Measurements from ENCODE around the gene IFRD1. TPM values are rescaled to one million over a fixed set of nuclear protein-coding genes. Genes with fewer than 3 reads are reported as not detected.

The IFRD1 gene
- total RNA-seq, 4 donors from 2014 or later = 36.9 to 51.5 (median 48.0) TPM

- peaks cover 0 to 7% (median 4%) of the 10 kb centered on the region in 4 donors for H3K4me1 ChIP-seq
- H3K9me3 ChIP-seq = no peaks in the 10 kb centered on the region
- H3K36me3 ChIP-seq = no peaks in the 10 kb centered on the region
- intact Hi-C loops (cut with DNase I) = no loop called here
- no peak overlapping the region for H3K4me3 ChIP-seq
- H3K27me3 ChIP-seq = no peaks in the 10 kb centered on the region
- DNase-seq (ENCODE audit: extremely low spot score) = no peak
- WGBS = 92% methylated on average over 1 of the region's 1 CpG
- H3K27ac ChIP-seq (replicated peaks in 1 of 4) = no peak overlapping the region
- no peak for TF ChIP-seq CTCF (IDR thresholded peaks at IDR 0.05)
- TF ChIP-seq POLR2A (IDR thresholded peaks at IDR 0.05; ENCODE audit: low read depth) = no peak
- no peak for TF ChIP-seq EP300 (IDR thresholded peaks at IDR 0.05)
- TF ChIP-seq POLR2AphosphoS5 (IDR thresholded peaks at IDR 0.05) = no peak
Observed at GRCh38 chr7:112437072-112437471, 13.2 kb upstream of the IFRD1 start.

DNA sequence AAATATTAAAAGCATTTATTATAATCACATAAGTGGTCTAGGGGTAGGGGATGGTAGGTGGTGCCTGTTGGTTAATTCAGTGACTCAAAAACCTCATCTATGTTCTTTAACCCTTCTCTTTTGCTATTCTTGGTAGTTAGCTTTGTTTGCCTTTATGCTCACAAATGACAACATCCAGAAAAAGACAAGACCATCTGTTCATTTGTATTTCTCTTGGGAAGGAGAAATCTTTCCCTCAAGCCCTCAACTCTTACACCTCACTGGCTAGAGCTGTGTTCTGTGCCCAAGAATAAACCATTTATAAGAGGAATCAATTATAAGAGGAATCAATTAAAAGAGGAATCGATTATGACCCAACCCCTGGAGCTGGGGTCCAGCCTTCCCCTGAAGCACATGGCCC, 10.8 kb upstream of the IFRD1 start:
- WGBS = 94% methylated on average over 1 of the region's 1 CpG
- intact Hi-C loops (cut with DNase I) = no loop called here

GRCh38 chr7:112442210-112442609, 8.1 kb upstream of the IFRD1 start:
- no peak for DNase-seq (ENCODE audit: extremely low spot score)
- WGBS = 100% methylated on average over 2 of the region's 2 CpGs
- Histone ChIP-seq H3K27ac (replicated peaks in 1 of 4) (no peak overlapping the region), H3K36me3 (no peaks in the 10 kb centered on the region), H3K4me1 (peaks cover 0 to 7% (median 2%) of the 10 kb centered on the region in 4 donors), H3K4me3 (no peak overlapping the region), H3K27me3 (no peaks in the 10 kb centered on the region), H3K9me3 (no peaks in the 10 kb centered on the region)
- TF ChIP-seq POLR2AphosphoS5 (IDR thresholded peaks at IDR 0.05) = no peak
- TF ChIP-seq CTCF (IDR thresholded peaks at IDR 0.05) = no peak
- no peak for TF ChIP-seq POLR2A (IDR thresholded peaks at IDR 0.05; ENCODE audit: low read depth)
- TF ChIP-seq EP300 (IDR thresholded peaks at IDR 0.05) = no peak
- intact Hi-C loops (cut with DNase I) = no loop called here

More for the DNA sequence above, 10.8 kb upstream of the IFRD1 start:
- Histone ChIP-seq H3K4me3 (no peak overlapping the region), H3K36me3 (no peaks in the 10 kb centered on the region), H3K9me3 (no peaks in the 10 kb centered on the region), H3K27me3 (no peaks in the 10 kb centered on the region), H3K27ac (replicated peaks in 1 of 4) (no peak overlapping the region), H3K4me1 (peaks cover 0 to 7% (median 4%) of the 10 kb centered on the region in 4 donors)
- no peak for TF ChIP-seq CTCF (IDR thresholded peaks at IDR 0.05)
- TF ChIP-seq POLR2A (IDR thresholded peaks at IDR 0.05; ENCODE audit: low read depth) = no peak
- no peak for TF ChIP-seq POLR2AphosphoS5 (IDR thresholded peaks at IDR 0.05)
- TF ChIP-seq EP300 (IDR thresholded peaks at IDR 0.05) = no peak
- DNase-seq (ENCODE audit: extremely low spot score) = no peak

GRCh38 chr7:112444505-112444904, 5.8 kb upstream of the IFRD1 start:
- H3K27me3 ChIP-seq = no peaks in the 10 kb centered on the region

More at GRCh38 chr7:112444505-112444904, 5.8 kb upstream of the IFRD1 start:
- TF ChIP-seq POLR2AphosphoS5 (IDR thresholded peaks at IDR 0.05) = no peak
- no peak for TF ChIP-seq EP300 (IDR thresholded peaks at IDR 0.05)
- no peak for TF ChIP-seq POLR2A (IDR thresholded peaks at IDR 0.05; ENCODE audit: low read depth)
- TF ChIP-seq CTCF (IDR thresholded peaks at IDR 0.05) = no peak
- H3K4me3 ChIP-seq = no peak overlapping the region
- no peaks in the 10 kb centered on the region for H3K36me3 ChIP-seq
- H3K9me3 ChIP-seq = no peaks in the 10 kb centered on the region
- intact Hi-C loops (cut with DNase I) = no loop called here
- WGBS = 95% methylated on average over 3 of the region's 3 CpGs
- no peak overlapping the region for H3K27ac ChIP-seq (replicated peaks in 1 of 4)
- DNase-seq (ENCODE audit: extremely low spot score) = no peak
- H3K4me1 ChIP-seq = peaks cover 5 to 13% (median 6%) of the 10 kb centered on the region in 4 donors
